ENCODE results near the gene FANCC.
"Not testable (repeated sequence)": the region's sequence is repeated elsewhere in the genome, so short reads cannot be mapped to it uniquely, and the experiment has no call there.

Gene FANCC

DNA sequence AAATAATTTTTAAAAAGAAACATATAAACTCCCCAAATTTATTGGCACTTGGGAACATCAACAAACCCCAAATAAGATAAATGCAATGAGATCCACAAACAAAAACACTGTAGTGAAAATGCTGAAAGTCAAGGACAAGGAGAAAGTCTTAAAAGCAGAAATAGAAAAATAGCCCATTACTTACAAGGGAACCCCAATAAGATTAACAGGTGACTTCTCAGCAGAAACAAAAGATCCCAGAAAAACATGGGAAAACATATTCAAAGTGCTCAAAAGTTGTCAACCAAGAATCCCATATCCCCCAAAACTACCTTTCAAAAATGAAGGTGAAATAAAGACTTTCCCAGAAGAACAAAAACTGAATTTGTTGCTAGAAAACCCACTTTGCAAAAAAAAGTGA is 40.0 kb downstream of the FANCC start:
- no peak for DNase-seq

DNA sequence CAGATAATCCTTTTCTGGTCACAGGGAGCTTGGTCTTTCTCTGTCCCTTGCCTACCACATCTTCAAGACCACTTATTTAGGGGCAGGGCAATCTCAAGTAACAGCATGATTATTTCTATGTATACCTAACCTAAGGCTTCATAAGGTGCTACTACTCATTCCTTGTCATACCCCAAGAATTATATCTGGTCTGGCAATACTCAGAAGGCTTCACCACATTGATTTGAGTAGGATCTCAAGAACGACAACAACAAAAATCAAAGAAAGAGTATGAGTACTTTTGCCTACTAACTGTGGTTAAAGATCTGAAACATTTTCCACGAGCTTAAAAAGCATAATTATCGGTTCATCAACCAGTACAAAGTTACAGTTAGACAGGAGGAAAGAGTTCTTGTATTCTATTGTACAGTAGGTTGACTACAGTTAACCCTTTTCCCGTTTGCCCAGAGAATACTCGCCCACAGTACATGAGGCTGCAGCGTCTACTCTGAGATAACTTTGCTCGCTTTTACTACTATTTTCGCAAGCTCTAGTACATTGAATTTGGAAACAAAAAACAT is 41.0 kb downstream of the FANCC start:
- DNase-seq, result no peak

DNA sequence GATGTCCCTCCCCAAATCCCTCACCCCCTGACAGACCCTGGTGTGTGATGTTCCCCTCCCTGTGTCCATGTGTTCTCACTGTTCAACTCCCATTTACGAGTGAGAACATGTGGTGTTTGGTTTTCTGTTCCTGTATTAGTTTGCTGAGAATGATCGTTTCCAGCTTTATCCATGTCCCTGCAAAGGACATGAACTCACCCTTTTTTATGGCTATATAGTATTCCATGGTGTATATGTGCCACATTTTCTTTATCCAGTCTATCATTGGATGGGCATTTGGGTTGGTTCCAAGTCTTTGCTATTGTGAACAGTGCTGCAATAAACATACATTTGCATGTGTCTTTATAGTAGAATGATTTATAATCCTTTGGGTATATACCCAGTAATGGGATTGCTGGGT is 43.3 kb downstream of the FANCC start:
- not testable (repeated sequence) for DNase-seq

DNA sequence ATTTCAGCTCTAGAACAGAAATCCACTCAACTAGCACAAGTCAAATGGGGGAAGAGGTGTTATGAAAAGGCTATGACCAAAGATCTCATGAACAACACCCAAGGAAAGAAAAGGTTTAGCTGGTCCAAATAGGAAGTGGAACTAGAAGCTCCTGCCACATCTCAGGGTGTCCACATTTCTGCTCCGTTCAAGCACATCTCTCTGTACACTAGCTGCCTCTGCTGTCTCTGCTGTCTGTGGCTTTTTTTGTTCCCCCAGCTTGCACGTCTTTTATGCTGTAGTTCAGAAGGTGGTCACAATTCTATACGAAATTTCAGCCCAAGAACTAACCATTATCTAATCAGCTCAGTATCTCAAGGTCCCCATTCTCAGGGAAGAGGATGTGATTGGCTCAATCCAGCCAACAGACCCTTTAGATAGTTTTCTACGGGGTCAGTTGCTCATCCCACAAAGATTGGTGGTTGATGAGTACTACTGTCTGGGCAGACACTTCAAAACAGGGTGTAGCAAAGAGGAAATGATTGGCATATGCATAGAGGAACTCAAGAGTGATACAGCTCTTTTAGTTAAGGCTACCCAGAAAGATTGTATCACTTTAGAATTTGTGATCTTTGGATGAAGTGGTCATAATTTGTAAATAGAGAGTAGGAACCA is 44.0 kb downstream of the FANCC start:
- no peak for DNase-seq

- DNase-seq, result no peak
Observed at GRCh38 chr9:95272830-95273229, 44.7 kb downstream of the FANCC start.

DNA sequence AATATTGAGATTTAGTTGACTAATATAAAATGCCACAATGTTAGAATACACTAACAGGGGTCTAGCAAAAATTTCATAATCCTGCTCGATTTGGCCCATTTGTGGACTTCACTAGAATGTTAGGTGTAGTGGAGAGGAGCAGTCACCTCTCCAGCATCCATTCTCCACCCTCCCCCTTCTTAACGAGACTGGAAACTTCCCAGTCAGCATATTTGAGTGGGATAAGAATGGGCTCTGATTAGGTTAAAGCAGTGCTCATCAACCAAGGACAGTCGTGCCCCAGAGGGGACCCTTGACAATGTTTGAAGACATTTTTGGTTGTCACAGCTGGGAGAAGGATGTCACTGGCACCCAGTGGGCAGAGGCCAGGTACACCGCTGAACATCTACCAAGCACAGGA is 46.7 kb downstream of the FANCC start:
- no peak for DNase-seq

GRCh38 chr9:95269803-95270773 is 47.4 kb downstream of the FANCC start:
- DNase-seq, result not testable (repeated sequence)

- no peak for DNase-seq
Observed at GRCh38 chr9:95268681-95269080, 48.8 kb downstream of the FANCC start.

GRCh38 chr9:95266649-95267048 is 50.9 kb downstream of the FANCC start:
- no peak for DNase-seq

GRCh38 chr9:95265960-95266359 is 51.5 kb downstream of the FANCC start:
- DNase-seq, result no peak

DNA sequence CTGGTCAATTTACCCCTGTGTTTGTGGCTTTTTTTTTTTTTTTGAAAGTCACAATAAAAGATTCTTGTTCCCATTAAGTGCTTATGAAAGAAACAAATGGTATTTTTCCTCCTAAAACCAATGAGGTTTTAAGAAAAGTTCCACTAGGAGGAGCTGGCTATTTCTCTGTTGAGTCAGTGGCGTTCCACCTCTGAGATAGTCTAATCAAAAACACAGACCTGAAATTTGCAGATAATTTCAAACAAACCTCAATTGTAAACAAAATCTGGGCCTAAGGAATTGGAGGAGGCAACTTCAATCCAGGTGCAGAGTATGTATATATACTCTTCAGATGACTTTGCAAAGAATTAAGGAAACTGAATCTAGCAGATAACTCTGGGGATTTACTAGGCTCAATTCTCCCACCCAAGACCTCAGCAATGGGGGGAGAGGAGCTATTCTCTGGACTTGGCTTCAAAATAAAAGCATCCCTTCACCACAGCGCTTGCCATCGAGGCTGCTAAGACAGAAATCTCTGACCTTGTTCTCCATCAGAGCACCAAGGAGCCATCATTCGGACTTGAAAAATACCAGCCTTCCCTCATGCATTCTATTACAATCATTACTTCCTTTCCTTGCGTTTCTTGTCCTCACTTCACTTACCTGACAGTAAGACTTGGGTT is 52.4 kb downstream of the FANCC start:
- no peak for DNase-seq

DNA sequence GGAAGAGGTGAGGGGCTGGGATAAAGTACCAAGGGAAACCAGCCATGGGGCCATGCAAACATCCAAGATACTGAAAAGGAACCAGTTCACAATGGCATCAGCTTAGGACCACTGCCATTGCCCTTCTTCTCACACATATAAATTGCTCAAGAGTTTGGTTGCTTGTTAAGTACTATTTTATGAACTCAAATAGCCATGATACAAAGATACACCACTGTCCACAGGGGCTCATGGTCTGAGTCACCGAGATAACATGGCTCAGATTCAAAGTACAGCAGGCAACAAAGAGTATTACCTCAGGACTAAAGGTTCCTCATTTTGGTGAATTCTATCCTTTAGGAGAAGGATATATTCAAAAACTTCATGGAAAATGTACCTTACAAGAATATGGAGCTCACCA is 55.6 kb downstream of the FANCC start:
- DNase-seq, result no peak

GRCh38 chr9:95250462-95251221 is 66.9 kb downstream of the FANCC start:
- no peak for DNase-seq

- no peak for DNase-seq
Observed at GRCh38 chr9:95249986-95250385, 67.5 kb downstream of the FANCC start.

DNA sequence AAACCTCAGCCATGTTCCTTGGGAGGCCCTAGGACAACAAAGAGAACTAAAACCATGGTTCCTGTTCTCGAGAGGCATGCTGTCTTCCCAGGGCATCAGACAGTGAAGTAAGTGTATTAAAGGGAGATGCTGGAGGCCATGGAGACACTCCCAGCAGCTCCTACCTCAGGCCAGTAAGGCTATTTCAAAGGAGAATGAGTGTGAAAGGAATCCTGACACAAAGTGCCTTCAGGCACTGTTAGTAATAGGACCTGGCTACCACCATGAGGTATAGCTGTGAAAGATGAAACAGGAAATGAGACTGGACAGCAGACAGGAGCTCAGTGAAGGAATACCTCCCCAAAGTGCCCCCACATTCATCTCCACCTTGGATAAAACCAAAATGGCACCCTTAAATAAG is 71.0 kb downstream of the FANCC start:
- no peak for DNase-seq

- no peak for DNase-seq
Observed at GRCh38 chr9:95242613-95243012, 74.9 kb downstream of the FANCC start.

GRCh38 chr9:95239071-95239470 is 78.4 kb downstream of the FANCC start:
- DNase-seq, result no peak

GRCh38 chr9:95237336-95237735 is 80.2 kb downstream of the FANCC start:
- no peak for DNase-seq

- no peak for DNase-seq
Observed at GRCh38 chr9:95230046-95230445, 87.5 kb downstream of the FANCC start.

- no peak for DNase-seq
Observed at GRCh38 chr9:95229230-95229915, 88.1 kb downstream of the FANCC start.

GRCh38 chr9:95226921-95227320 is 90.6 kb downstream of the FANCC start:
- no peak for DNase-seq

GRCh38 chr9:95225726-95226106 is 91.8 kb downstream of the FANCC start:
- DNase-seq, result no peak

Data from 8988T (cell line).